Endothelial cell of umbilical vein (primary cell): Measurements from ENCODE around the gene MAP3K12. TPM values are rescaled to one million over a fixed set of nuclear protein-coding genes. Genes with fewer than 3 reads are reported as not detected.

Experiments used
- BruUV-seq: library from RNA; stranded (reverse); fragments of 400-500 nt; replicated peaks from 2 replicates; lab custom pipeline; 2021; lab: Mats Ljungman, UMichigan
- CTCF ChIA-PET: fragments of 300-600, 350-600 bp; sonication (Branson Sonifier 250); formaldehyde crosslinking; loops from one replicate; lab custom pipeline; 2021; ENCODE audit warnings: antibody characterized with exemption, inconsistent platforms; lab: Charles Lee
- POLR2A ChIA-PET: fragments of 300-600, 350-600 bp; sonication (Branson Sonifier 250); formaldehyde crosslinking; loops from one replicate; lab custom pipeline; 2021; ENCODE audit warnings: antibody characterized with exemption, inconsistent platforms; lab: Charles Lee
- DNase-seq: peaks from one replicate; pipeline ENCODE4 v3.0.0-alpha.2; 2011; ENCODE audit warnings: low read depth, low spot score
- FAIRE-seq: peaks from 2 replicates; lab custom pipeline; 2011; peaks lifted over from hg19 to GRCh38; lab: Jason Lieb, UNC
- H2AFZ ChIP-seq: 2 replicates; pipeline ENCODE4 v1.6.0; 2012; ENCODE audit warnings: low read depth, low read length, control low read depth, inconsistent platforms
- H3K27ac ChIP-seq: 2 replicates; pipeline ENCODE4 v1.5.1; 2011; ENCODE audit warnings: low read depth, mild to moderate bottlenecking, control low read depth, low read length, moderate library complexity; ENCODE audit not compliant: insufficient read depth
- H3K27me3 ChIP-seq, 2 experiments: 2 replicates each; pipeline versions ENCODE4 v1.6.0 to v1.6.1; 2011; ENCODE audit warnings: low read length in 2 of 2, mixed read lengths in 1 of 2; ENCODE audit not compliant: control insufficient read depth in 2 of 2, insufficient read depth in 2 of 2
- H3K36me3 ChIP-seq, 2 experiments: 2 replicates in 1 of 2; 3 replicates in 1 of 2; pipeline ENCODE4 v1.5.1; 2011; ENCODE audit warnings: low read length in 2 of 2, mild to moderate bottlenecking in 1 of 2, moderate library complexity in 1 of 2; ENCODE audit not compliant: control insufficient read depth in 2 of 2, insufficient read depth in 2 of 2; ENCODE audit errors: extremely low read depth in 1 of 2
- H3K4me1 ChIP-seq: 3 replicates; pipeline ENCODE4 v1.5.1; 2011; ENCODE audit warnings: mild to moderate bottlenecking, low read length; ENCODE audit not compliant: control insufficient read depth, insufficient read depth; ENCODE audit errors: extremely low read depth
- H3K4me2 ChIP-seq: 2 replicates; pipeline ENCODE4 v1.6.1; 2011; ENCODE audit warnings: low read length, control low read depth, mixed read lengths; ENCODE audit not compliant: insufficient read depth
- H3K4me3 ChIP-seq, 3 experiments: fragments of 200-600 bp in 1 of 3; sonication (generic), shearing (Covaris generic) in 1 of 3; replicated peaks in 1 of 3; 2 replicates each; pipeline ENCODE4 v1.5.1; 2011 to 2016; ENCODE audit warnings: control low read depth in 3 of 3, low read length in 3 of 3, mild to moderate bottlenecking in 2 of 3, inconsistent platforms in 1 of 3, low read depth in 1 of 3, moderate library complexity in 1 of 3; ENCODE audit not compliant: insufficient read depth in 1 of 3
- H3K79me2 ChIP-seq: 2 replicates; pipeline ENCODE4 v1.6.0; 2012; ENCODE audit warnings: low read length, inconsistent platforms; ENCODE audit not compliant: control insufficient read depth, insufficient read depth
- H3K9ac ChIP-seq: replicated peaks from 2 replicates; pipeline ENCODE3; 2011; ENCODE audit warnings: low read length, control low read depth; ENCODE audit not compliant: insufficient read depth; ENCODE audit errors: extremely low read depth
- H3K9me1 ChIP-seq: replicated peaks from 3 replicates; pipeline ENCODE4 v1.6.0; 2011; ENCODE audit warnings: mild to moderate bottlenecking, low read length; ENCODE audit not compliant: control insufficient read depth, insufficient read depth; ENCODE audit errors: extremely low read depth
- H3K9me3 ChIP-seq: replicated peaks from 2 replicates; pipeline ENCODE4 v1.5.1; 2012; ENCODE audit warnings: low read length, inconsistent platforms; ENCODE audit not compliant: control insufficient read depth, insufficient read depth
- H4K20me1 ChIP-seq: replicated peaks from 2 replicates; pipeline ENCODE3; 2011; ENCODE audit warnings: mild to moderate bottlenecking, low read length; ENCODE audit not compliant: control insufficient read depth, insufficient read depth; ENCODE audit errors: extremely low read depth
- EZH2 ChIP-seq: IDR thresholded peaks from 2 replicates; pipeline ENCODE4 v1.6.1; 2012; ENCODE audit warnings: borderline replicate concordance, low read depth, mild to moderate bottlenecking, moderate library complexity, low read length, inconsistent platforms; ENCODE audit not compliant: severe bottlenecking
- FOS ChIP-seq: IDR thresholded peaks from 2 replicates; pipeline ENCODE4 v1.6.1; 2011; ENCODE audit warnings: mild to moderate bottlenecking, low read length, moderate library complexity, borderline replicate concordance; ENCODE audit not compliant: insufficient read depth
- GATA2 ChIP-seq: IDR thresholded peaks from 2 replicates; pipeline ENCODE4 v1.7.0; 2011; ENCODE audit warnings: low read depth, mild to moderate bottlenecking, moderate library complexity, mixed read lengths, low read length; ENCODE audit not compliant: insufficient read length, insufficient read depth
- JUN ChIP-seq: IDR thresholded peaks from 2 replicates; pipeline ENCODE4 v1.6.1; 2011; ENCODE audit warnings: borderline replicate concordance, low read depth; ENCODE audit not compliant: insufficient read length, insufficient read depth
- MAX ChIP-seq: IDR thresholded peaks from 2 replicates; pipeline ENCODE4 v1.6.1; 2011; ENCODE audit not compliant: insufficient read depth, insufficient read length
- MYC ChIP-seq: IDR thresholded peaks from one replicate; pipeline ENCODE4 v1.6.1; 2011; ENCODE audit warnings: mild to moderate bottlenecking, low read depth, low read length
- POLR2A ChIP-seq: IDR thresholded peaks from 2 replicates; pipeline ENCODE4 v1.6.1; 2012; ENCODE audit warnings: low read depth, mild to moderate bottlenecking, control low read depth, low read length
- POLR2AphosphoS5 ChIP-seq: IDR thresholded peaks from 2 replicates; pipeline ENCODE4 v1.6.1; 2012; ENCODE audit warnings: low read depth, mild to moderate bottlenecking, control low read depth, low read length, moderate library complexity; ENCODE audit not compliant: insufficient read depth
- dilution Hi-C: fragments of 300-500 bp; cut with MboI; formaldehyde crosslinking; loops from one replicate; pipeline ENCODE4 v1.15.0; 2019; ENCODE audit warnings: low sequenced_read_pairs; ENCODE audit not compliant: extremely low pct_ligation_motif_present
- intact Hi-C: fragments of 100-400 bp; cut with micrococcal nuclease; formaldehyde crosslinking; loops from one replicate; pipeline ENCODE4 v1.10.0; 2022
- polyA plus RNA-seq, 4 experiments: library from polyadenylated mRNA; depleted of rRNA in 3 of 4; stranded (reverse) in 3 of 4; unstranded in 1 of 4; fragments of >200 nt; gene quantifications; 2 replicates each; pipeline versions ENCODE4 v1.2.1 to v1.2.3, GENCODE V29; 2011 to 2012; ENCODE audit warnings: missing spikeins in 1 of 4
- total RNA-seq: library from RNA; stranded (reverse); gene quantifications from 2 replicates; pipeline ENCODE4 v1.2.3, GENCODE V29; 2021
- TF ChIP-seq, protein P1 (sequence below), 2 donors: IDR thresholded peaks; 1 replicate in 1 of 2; 2 replicates in 1 of 2; pipeline ENCODE4 v1.5.1; 2011; ENCODE audit warnings: low read length in 2 of 2, mild to moderate bottlenecking in 2 of 2, moderate library complexity in 2 of 2, control low read depth in 1 of 2, inconsistent platforms in 1 of 2, low read depth in 1 of 2; ENCODE audit not compliant: insufficient read depth in 1 of 2; ENCODE audit errors: extremely low read depth in 1 of 2

Gene MAP3K12
- total and polyA plus RNA-seq, 2 donors (not counting 3 experiments of a cell fraction or from before 2014, with no cell fraction given), result 29.3 to 66.2 TPM

DNA sequence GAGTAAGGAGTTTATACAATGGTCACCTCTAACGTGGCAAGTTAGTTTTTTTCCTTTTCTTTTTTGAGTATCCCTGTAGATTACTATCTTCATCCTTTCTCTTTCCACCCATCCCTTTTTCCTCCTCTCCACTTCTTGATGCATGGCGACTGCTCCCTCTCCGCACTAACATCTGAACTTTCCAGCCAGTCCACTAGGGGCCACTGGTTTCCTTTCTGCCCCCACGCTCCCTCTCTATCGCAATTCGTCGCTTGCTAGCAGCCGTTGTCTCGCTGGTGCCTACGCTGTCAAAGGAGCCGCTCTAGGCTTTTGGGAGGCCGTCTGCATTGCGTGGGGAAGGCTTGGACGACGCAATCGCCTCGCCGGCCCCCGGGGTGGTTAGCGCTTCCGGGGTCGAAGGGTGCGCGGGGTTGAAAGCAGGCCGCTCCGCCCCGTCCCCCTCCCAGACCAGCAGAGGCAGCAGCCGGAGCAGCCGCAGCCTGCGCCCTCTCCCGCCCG lies 47.5 kb downstream of the MAP3K12 start, which contains the start of gene PCBP2:
TSS of gene PCBP2 (plus strand) at position 442 of the 498 bp plus-strand sequence. CDS start 2,699 bp downstream, outside the sequence.
- FAIRE-seq, result peak; percentile 94
- peak within 1 kb of the TSS; percentile 15 for H2AFZ ChIP-seq
- intact Hi-C loops, result loop anchor here (1.0 to 5.0 kb wide), 5 partner anchors 10 to 226 kb away; partner anchors contain the start of genes ATP5MC2, PRR13 and TARBP2

More for the DNA sequence above, 47.5 kb downstream of the MAP3K12 start, which contains the start of gene PCBP2:
- peaks cover 17 to 23% of the 10 kb centered on the region in 2 experiments for H3K36me3 ChIP-seq
- dilution Hi-C loops, result no loop called here
- H3K4me2 ChIP-seq, result peak within 1 kb of the TSS; percentile 100
- H3K4me1 ChIP-seq, result peaks cover 12% of the 10 kb centered on the region
- H3K27me3 ChIP-seq, result no peaks in the 10 kb centered on the region
- peaks cover 45% of the 10 kb centered on the region for H3K79me2 ChIP-seq
- peak within 1 kb of the TSS; percentile 81 to 100 (median 89) for H3K4me3 ChIP-seq
- peak within 1 kb of the TSS; percentile 94 for H3K9ac ChIP-seq
- ChIA-PET CTCF (interaction anchor here (1.0 to 1.3 kb wide), 3 partner anchors 12 to 130 kb away, joined by 4 to 5 read pairs (median 4); partner anchors contain the start of gene AAAS), POLR2A (interaction anchor here (0.7 kb wide), 1 partner anchor 71 kb away, joined by 3 read pairs; no protein-coding TSS in a partner anchor)
- DNase-seq, result peak; percentile 99
- H3K27ac ChIP-seq, result peak within 1 kb of the TSS; percentile 87
- BruUV-seq, result TSS peak; percentile 91
- H4K20me1 ChIP-seq, result peaks cover 16% of the 10 kb centered on the region
- no peaks in the 10 kb centered on the region for H3K9me3 ChIP-seq
- no peaks in the 10 kb centered on the region for H3K9me1 ChIP-seq
- TF ChIP-seq GATA2, result no peak
- TF ChIP-seq FOS, result no peak
- TF ChIP-seq, protein P1, sequence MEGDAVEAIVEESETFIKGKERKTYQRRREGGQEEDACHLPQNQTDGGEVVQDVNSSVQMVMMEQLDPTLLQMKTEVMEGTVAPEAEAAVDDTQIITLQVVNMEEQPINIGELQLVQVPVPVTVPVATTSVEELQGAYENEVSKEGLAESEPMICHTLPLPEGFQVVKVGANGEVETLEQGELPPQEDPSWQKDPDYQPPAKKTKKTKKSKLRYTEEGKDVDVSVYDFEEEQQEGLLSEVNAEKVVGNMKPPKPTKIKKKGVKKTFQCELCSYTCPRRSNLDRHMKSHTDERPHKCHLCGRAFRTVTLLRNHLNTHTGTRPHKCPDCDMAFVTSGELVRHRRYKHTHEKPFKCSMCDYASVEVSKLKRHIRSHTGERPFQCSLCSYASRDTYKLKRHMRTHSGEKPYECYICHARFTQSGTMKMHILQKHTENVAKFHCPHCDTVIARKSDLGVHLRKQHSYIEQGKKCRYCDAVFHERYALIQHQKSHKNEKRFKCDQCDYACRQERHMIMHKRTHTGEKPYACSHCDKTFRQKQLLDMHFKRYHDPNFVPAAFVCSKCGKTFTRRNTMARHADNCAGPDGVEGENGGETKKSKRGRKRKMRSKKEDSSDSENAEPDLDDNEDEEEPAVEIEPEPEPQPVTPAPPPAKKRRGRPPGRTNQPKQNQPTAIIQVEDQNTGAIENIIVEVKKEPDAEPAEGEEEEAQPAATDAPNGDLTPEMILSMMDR (IDR thresholded peaks at IDR 0.05; ENCODE audit: extremely low read depth in 1 of 2, insufficient read depth in 1 of 2, low read depth in 1 of 2, low read length in 2 of 2), result peak; percentile 89 to 93
- no peak for TF ChIP-seq JUN
- TF ChIP-seq POLR2AphosphoS5, result peak; percentile 85
- TF ChIP-seq EZH2, result no peak
- no peak for TF ChIP-seq MYC
- peak; percentile 44 for TF ChIP-seq MAX
- no peak for TF ChIP-seq POLR2A
